GM19463 (cell line): ENCODE measurements around the gene DPH3.
A peak's percentile ranks its signal among the peaks of the same experiment; 100 is the strongest.

ENCODE experiments used
- ATAC-seq: cut with Tn5 transposase; IDR thresholded peaks from one replicate; pipeline ENCODE4 v1.9.1; 2021; ENCODE audit warnings: mild to moderate bottlenecking, moderate library complexity; ENCODE audit not compliant: unreplicated experiment

The DPH3 gene

DNA sequence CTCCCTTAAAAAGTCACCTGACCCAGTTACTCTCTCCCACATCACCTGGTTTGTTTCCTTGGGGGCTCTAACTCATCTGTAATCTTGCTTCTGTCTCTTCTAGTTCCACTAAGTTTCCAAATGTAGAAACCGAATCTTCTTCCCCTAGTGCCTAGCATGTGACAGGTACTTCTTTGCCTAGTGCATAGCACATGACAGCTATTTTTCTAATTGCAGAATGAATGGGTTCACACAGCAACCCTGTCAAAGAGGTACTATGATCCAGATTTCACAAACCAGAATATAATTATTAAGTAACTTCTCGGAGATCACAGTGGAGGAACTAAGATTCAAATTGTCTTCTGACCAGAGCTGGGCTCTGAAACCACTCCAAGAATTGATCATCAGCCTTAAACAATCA, 7.4 kb downstream of the DPH3 start:
- no peak for ATAC-seq

DNA sequence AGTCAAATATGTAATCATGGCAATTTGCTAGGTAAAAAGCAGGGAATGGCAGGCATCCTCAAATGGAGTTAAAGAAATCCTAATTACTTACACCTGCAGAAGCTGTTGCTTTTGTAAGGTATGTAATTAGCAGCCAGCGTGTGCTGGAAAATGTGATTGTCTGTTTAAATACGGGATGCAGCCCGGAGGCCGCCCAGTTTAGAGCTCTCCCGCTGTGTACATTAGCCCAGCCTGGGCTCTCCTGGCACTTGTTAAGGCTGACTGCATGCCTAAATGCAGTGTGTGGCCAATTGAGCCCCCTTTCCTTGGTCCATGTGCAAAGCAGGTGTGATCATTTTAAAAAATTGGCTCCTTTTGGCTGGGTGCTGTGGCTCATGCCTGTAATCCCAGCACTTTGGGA, 9.0 kb downstream of the DPH3 start:
- ATAC-seq = no peak

DNA sequence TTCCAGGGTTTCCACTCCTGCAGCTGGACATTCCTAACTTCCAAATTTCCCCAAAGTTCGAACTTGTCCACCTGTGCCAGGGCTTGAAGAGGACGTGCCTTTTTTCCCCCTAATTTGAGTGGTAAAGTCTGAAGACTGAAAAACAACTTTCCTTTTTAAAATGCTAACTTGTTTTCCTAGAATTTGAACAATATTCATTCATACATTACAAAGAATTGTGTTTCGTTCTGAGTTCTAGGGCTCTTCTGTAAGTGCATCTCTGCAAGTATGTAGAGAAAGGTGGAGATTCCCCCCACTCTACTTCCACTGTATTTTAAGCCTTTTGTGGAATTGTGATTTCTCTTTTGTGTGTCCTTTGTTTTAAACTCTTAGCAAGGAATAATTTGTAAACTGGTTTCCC, 9.4 kb downstream of the DPH3 start:
- no peak for ATAC-seq

DNA sequence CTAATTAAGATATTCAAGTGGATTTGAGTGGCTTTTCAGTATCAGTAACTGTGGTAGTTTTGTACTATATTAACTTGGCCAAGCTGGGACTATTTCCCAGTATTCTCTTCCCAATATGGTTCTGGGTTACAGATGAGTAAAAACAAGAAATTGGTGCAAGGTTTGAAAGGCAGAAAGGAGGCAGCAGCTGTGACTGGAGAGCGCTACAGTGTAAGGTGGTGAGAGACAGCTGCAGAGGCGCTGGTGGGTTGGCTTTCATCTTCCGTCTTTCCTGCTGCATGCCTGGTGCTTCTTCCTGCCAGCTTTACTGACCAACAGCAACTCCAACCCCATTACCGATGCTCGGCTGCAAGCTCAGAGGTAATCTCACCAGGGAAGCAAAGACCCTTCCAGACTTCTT, 9.8 kb downstream of the DPH3 start:
- ATAC-seq = no peak

DNA sequence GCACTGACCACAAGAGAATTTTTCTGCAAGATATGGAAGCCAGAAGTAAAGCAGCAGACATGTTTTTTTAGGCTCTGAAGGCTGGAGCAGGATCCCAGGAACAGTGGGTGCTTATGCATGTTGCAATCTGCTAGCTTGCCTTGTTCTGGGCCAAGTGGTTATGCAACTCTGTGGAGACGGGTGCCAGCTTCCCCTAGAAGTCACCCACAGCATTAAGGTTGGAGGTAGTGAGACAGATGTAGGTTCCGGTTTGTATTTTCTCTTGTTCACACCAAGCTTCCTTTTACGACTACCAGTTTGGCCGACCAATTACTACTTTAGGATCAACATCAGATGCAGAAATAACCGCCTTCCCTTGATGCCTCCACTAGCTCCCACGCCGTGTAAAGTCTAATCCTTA, 11.1 kb downstream of the DPH3 start:
- ATAC-seq = no peak

DNA sequence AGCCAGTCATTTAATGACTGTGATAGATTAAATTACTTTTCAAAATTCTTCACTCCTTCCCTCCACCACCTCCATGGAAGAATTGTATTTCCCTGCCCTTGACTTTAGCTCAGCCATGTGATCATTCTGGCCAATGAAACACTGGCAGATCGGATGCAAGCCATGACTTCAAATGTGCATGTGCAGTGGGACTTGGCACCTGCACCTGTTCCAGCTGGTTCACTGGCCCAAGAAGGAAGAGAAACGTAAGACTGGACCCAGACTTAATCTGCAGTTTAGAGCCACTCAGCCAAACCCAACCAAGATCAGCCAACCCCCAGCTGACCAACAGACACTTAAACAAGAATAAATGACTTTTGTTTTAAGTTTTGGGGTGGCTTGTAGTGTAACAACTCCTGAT, 11.8 kb downstream of the DPH3 start:
- peak; percentile 16 for ATAC-seq

DNA sequence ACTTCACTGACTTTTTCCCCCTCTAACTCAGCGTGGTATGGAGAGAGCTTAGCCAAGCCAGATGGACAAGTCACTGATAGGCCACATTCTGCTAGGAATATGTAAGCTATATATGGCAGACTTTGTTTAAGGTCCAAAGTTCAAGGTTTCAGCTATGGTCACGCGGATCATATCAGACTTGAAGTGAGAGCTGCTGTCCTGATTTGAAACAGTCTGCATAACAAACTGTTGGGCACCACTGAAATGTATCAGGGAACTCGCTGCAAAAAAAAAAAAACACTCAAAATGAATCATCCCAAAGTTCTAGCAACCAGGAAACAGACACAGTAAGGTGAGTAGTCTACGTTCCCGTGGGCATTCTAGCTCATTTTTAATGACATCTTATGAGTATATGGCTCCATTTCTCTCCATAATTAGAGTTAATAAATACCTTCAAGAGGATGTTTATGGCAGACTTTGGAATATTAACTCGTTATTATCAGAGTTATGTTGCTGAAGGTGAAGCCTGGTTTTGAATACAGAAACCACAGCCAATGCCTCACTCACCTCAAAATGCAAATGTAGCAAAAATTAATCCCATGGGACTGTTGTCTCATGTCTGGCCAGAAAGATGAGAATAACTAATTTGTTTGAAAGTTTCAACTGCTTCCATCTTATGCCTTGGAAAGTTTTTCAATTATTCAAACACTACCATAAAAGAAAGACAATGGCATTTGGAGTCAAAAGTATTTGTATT, 12.3 kb downstream of the DPH3 start:
- peak; percentile 31 for ATAC-seq

DNA sequence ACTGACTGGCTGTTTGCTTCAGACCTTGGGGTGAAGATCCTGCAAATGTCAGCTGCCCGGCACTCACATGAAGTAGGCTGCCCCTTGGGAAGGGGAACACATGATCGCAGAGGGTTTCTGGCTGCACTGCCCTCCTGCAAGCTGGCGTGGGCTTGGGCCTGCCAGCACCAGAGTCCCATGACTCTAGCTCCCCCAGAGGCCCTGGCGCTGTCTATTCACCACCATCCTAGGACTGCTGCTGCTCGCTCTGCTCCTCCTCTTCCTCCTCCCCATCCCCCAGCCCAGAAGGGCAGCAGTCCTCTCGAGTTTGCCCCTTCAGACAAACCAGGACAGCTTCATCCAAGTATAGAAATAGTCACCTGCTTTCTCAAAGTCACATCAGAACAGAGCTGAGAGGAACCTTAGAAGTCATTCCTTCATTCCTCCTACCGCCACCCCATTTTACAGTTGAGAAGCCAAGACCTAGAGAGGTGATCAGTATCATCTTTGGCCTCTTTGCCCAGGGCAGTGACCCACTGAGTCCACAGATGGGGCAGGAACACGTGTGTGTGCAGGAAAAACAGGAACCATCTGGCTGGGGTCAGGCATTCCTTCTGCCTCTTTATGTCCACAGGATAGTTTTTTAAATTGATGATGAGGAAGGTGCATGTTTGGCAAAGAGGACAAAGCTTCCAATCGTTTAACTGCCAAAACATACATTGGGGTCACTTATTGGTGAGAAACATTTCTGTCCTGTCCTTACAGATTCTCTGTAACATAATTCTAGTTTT, 13.2 kb downstream of the DPH3 start:
- ATAC-seq = no peak

DNA sequence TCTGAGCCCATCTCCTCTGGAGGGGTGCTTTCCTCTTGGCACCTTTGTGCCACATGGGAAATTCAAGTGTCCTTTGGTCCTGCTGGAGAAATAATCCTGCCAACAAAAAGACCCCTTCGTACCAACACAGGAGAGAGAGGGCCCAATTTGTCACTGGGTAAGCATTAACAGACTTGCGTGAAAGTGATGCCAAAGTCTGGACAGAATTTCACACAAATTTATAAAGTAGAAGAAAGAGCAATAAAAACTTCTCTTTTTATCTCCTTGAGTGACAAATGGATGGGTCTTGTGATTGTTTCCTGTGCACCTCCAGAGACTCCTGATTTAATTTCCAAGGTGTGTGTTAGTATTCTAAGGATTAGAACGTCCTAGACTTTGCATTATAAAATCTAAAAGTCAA, 14.9 kb downstream of the DPH3 start:
- ATAC-seq = no peak

DNA sequence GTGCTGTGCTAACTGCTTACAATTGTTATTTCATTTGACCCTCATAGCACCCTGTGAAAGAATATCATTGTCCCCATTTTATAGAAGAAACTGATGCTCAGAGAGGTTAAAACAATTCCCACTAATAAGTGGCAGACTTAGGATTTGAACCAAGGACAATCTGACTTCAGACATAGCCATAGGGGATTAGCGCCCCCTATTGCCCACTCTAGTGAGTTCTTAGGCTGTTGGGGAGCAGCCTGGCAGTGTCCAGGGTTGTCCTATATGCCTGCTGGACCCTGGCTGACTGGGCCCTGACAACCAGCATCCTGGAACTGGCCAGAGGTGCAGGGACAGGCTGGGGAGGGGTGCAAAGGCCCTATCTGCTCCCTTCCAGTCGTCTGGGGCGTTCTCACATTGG, 15.4 kb downstream of the DPH3 start:
- no peak for ATAC-seq

DNA sequence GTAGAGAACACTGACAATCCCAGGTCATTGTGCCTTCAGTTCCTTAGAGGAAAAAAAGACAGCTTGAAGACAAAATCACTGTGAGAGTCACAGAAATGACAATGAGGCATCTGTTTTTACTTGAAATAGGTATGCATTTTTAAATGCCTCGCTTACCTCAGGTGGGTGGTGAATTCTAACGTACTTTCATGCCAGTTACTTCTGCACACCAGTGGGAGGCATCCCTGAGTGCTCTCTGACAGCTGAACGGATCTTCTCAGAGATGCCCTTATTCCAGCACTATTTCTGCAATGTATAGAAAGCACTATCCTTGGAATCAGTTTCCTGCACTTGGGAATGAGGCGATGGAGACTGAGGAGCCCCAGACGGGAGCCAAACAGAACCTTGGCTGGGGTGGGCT, 16.2 kb downstream of the DPH3 start:
- no peak for ATAC-seq

DNA sequence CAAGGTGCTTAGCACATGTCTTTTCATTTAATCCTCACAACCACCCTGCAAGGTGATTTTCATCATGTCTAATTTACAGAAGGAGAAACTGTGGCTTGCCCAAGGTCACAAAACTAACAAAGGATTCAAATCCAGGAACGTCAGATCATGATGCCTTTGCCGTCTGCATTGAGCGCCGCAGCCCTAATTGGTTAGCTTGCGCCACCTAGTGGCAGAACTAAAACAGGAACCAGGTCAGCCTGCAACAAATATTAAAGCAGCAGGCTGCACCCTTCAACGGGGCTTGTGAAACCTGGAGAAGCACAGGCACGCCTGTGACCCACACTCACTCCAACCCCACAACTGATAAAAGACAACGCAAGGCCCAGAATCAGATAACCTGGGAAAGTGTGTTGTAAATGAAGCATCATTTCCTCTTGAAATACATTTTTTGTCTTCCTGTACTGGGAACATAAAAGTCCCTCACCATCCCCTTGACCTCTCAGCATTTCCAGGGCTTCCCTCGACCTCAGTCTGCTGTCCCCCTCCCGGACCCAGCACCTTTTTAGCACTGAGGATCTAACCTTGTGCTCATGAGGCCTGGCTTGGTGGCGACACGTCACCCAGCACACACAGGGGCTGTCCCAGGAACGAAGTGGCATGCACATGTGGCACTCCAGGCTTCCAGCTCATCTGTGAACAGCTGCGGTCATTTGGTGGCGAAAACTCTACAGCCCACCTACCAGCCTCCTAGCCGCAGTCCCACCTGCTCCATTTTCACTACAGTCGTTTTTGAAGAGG, 17.3 kb downstream of the DPH3 start:
- peak; percentile 79 for ATAC-seq

DNA sequence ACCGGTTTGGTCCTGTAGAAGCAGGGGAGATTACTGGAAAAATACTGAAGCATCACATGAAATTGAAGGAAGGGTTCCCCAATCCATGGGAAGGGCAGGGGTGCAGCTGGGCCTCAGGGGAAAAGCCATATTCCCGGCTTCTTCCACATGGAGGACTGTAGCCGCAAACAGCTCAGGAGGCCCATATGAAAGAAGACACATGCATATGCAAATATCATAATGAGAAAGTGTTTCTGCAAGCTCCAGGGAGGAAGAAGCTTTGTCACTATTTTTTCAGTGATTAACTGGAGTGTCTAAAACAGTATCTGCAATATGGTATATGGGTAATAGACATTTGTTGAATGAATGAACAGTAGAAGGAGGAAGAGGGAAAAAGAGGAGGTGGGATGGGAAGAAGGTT, 19.1 kb downstream of the DPH3 start:
- ATAC-seq = no peak

DNA sequence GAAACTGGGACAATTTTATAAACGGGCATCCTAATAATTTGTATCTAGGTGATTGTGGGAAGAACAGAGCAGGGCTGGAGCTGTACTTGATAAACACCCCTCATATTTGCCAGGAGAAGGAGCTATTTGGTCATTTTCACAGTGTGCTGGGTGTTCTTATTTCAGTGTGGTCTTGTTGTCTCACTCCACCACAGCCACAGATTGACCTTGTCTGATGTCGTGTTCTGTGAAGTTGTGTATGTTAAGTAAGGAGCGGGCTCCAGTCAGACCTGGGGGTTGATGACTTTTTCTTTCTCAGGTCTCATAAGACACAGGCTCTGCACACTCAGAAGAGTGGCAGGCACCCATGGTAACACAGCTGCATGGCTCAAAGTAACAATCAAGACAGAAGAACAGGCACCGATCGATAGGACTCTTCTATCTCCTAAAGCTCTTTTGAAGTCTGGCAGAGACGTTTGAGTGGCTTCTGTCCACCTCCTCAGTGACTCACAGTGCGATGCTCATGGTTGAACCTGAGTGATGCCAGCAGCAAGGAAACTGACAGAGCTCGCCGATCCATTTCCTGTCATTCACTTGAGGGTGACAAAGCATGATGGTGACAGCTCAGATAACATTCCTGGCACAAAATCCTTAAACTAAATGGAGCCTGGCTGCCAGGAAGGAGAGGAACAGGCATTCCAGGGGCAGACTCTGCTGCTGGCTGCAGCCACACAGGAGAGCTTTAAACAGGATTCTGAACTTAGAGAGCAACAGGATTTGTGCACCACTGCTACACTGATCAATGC, 20.8 kb downstream of the DPH3 start:
- no peak for ATAC-seq

DNA sequence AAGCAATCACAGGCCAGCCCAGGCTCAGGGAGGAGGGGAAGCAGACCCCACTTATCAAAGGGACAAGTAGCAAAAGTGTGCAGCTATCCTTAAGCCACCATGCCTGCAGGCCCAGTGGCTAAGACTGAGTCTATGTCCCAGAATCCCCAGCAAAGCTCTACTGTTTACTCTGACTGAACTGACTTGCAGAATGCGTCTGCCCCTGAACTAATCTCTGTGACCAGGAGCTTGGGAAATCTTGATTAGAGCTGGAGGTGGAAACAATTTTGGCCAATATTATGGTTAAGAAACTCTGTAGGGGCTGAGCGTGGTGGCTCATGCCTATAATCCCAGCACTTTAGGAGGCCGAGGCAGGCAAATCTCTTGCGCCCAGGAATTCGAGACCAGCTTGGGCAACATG, 22.6 kb downstream of the DPH3 start:
- no peak for ATAC-seq

DNA sequence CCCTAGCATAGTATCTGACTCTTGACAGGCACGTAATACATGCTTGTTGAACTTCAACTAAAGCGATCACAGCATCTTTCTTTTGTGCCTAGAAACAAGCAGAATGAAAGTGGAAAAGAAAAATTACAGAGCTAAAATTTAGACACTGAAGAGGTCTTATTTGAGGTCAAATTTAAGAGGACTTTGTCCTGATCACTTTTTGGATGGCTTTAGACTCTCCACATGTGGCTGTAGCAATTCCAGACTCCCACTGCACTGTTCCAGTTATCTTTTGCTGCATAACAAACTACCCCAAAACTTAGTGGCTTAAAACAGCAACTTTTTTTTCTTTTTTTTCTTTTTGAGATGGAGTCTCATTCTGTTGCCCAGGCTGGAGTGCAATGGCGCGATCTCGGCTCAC, 23.5 kb downstream of the DPH3 start:
- ATAC-seq = no peak

DNA sequence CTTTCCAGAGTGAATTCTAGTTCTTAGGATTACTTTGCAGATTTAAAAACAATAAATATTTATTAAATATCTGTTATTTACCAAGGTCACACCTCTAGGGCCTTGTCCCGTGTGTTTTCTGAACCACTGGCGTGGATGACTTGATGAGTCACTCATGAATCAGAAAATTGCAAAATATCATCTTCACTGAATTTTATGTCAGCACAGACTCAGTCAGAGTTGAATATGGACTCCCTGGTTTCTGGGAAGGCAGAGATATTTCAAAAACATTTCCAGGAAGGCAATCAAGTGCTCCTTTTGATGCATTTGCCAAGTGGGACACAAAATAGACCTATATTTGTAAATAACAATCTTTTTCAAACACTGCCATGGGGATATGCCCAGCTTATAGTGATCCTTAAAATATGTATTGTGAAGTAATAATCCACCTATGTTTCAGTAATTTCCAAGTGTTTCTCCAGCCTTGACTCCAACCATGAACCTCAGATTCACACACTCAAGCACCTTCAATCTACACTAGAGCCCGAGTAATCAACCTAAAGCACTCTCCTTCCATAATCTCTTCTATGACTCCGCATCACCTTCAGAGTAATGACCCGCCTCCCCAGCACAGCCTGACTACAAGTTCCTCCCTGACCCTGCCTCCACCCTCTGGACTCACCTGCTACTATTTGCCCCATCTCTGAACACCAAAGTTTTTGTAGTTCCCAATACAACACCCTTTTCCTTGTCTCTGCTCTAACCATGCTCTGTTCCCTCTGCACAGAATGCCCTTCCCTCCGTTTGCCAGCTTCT, 24.3 kb downstream of the DPH3 start:
- ATAC-seq = no peak

DNA sequence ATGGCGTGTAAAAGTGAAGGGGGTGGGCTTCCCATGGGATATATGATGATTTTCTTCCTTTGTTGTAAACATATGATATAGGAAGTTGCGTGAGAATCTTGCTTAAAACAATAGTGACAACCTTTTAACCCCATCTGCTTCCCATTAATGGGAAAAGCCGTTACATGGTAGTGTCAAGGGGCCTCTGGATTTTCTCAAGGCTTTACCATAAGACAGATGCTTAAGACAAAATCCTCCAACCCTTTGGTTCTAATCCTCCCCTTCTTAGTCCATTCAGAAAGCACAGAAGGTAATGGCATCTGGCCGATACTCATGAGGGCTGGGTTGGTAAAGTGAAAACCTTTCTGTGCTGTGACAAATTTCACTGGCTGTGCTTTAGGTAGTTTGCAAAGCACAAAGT, 25.0 kb downstream of the DPH3 start:
- ATAC-seq = no peak

DNA sequence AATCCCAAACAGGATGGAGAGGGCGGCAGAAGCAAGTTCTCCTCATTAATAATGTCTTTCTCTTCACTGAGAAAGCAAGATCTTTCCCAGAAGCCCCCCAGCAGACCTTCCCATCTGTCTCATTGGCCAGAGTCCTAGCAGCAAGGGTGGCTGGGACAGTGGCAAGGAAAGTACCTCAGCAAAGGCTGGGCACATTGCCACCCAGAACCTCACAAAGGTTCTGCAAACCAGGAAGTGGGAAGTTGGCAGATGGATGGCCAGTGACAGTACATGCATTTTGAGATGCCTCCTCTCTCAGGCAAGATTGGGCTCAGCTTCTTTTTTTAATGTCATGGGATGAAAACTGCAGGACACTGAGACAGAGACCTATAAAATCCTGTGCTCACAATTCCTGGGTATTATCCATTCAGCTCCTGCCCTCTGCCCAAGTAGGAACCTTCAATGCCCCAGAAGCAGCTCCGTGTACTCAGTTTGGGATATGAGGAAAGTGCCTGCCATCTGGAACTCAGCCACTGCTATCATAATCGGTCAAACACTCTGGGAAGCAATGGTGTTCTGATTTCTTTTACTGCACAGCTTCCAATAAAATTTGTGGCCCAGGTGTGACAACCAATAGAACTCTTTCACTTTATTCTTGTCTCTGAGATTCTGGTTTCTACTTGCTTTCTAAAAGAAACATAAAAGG, 25.5 kb downstream of the DPH3 start:
- ATAC-seq = no peak
